Caco-2 (cell line): ENCODE measurements around the gene MADCAM1. TPM values are rescaled to one million over a fixed set of nuclear protein-coding genes. Genes with fewer than 3 reads are reported as not detected.

Experiments
- BruUV-seq: library from RNA; stranded (reverse); fragments of 400-500 nt; replicated peaks from 2 replicates; lab custom pipeline; 2021; lab: Mats Ljungman, UMichigan
- CTCF ChIA-PET: fragments of 300-600 bp; sonication (Branson Sonifier 250); formaldehyde crosslinking; loops from one replicate; lab custom pipeline; 2022; ENCODE audit warnings: antibody characterized with exemption; lab: Charles Lee
- POLR2A ChIA-PET: fragments of 300-600 bp; sonication (Branson Sonifier 250); formaldehyde crosslinking; loops from one replicate; lab custom pipeline; 2022; ENCODE audit warnings: antibody characterized with exemption; lab: Charles Lee
- DNase-seq, 2 experiments: peaks; one replicate each; pipeline versions ENCODE4 v3.0.0 to v3.0.0-alpha.2; 2020 to 2022
- H3K27me3 ChIP-seq: replicated peaks from 2 replicates; pipeline ENCODE4 v1.6.0; 2011; ENCODE audit warnings: low read length; ENCODE audit not compliant: control insufficient read depth, insufficient read depth
- H3K36me3 ChIP-seq: 2 replicates; pipeline ENCODE4 v1.5.1; 2011; ENCODE audit warnings: low read length; ENCODE audit not compliant: control insufficient read depth, insufficient read depth
- H3K4me1 ChIP-seq: fragments of 250-450 bp; sonication (Bioruptor Pico); 2 replicates; pipeline ENCODE4 v1.5.1; 2020; ENCODE audit warnings: mild to moderate bottlenecking
- H3K4me3 ChIP-seq: 2 replicates; pipeline ENCODE4 v1.5.1; 2011; ENCODE audit warnings: low read depth, mild to moderate bottlenecking, control low read depth, low read length
- H3K9me3 ChIP-seq: fragments of 250-450 bp; sonication (Bioruptor Pico); 2 replicates; pipeline ENCODE4 v1.5.1; 2020; ENCODE audit warnings: mild to moderate bottlenecking, moderate library complexity
- H3K27ac Mint-ChIP-seq: one replicate; pipeline ENCODE4 v1.8.0; 2022; ENCODE audit warnings: mixed read lengths; ENCODE audit not compliant: unreplicated experiment
- H3K27me3 Mint-ChIP-seq: one replicate; pipeline ENCODE4 v1.8.0; 2022; ENCODE audit warnings: mixed read lengths; ENCODE audit not compliant: insufficient read depth, unreplicated experiment
- H3K36me3 Mint-ChIP-seq: one replicate; pipeline ENCODE4 v1.8.0; 2022; ENCODE audit warnings: mild to moderate bottlenecking, mixed read lengths; ENCODE audit not compliant: insufficient read depth, unreplicated experiment
- H3K4me1 Mint-ChIP-seq: one replicate; pipeline ENCODE4 v1.8.0; 2022; ENCODE audit warnings: low read depth, mixed read lengths; ENCODE audit not compliant: unreplicated experiment
- H3K4me3 Mint-ChIP-seq: one replicate; pipeline ENCODE4 v1.8.0; 2022; ENCODE audit warnings: mild to moderate bottlenecking, moderate library complexity, mixed read lengths; ENCODE audit not compliant: unreplicated experiment
- H3K9me3 Mint-ChIP-seq: one replicate; pipeline ENCODE4 v1.8.0; 2022; ENCODE audit warnings: mixed read lengths; ENCODE audit not compliant: unreplicated experiment
- CTCF ChIP-seq, 2 experiments: fragments of 200-600 bp in 1 of 2; IDR thresholded peaks; 1 replicate in 1 of 2; 2 replicates in 1 of 2; pipeline versions ENCODE4 v1.5.1 to v1.8.0; 2011 to 2022; ENCODE audit warnings: antibody characterized with exemption in 1 of 2, control low read depth in 1 of 2, inconsistent platforms in 1 of 2, low read depth in 1 of 2, low read length in 1 of 2, mild to moderate bottlenecking in 1 of 2, moderate library complexity in 1 of 2; ENCODE audit not compliant: insufficient read depth in 1 of 2, severe bottlenecking in 1 of 2, unreplicated experiment in 1 of 2
- intact Hi-C: fragments of 100-400 bp; cut with micrococcal nuclease; formaldehyde crosslinking; loops from one replicate; pipeline ENCODE4 v1.10.0; 2022; ENCODE audit not compliant: unreplicated experiment
- total RNA-seq: library from RNA; stranded (reverse); gene quantifications from 2 replicates; pipeline ENCODE4 v1.2.3, GENCODE V29; 2022

The MADCAM1 gene
- total RNA-seq, 1 experiment from 2014 or later = 0.73 TPM

GRCh38 chr19:493391-494170 lies 2.7 kb upstream of the MADCAM1 start:
- BruUV-seq = no TSS peak
- H3K27me3 ChIP-seq = no peaks in the 10 kb centered on the region
- Mint-ChIP-seq H3K4me3 (peak overlapping the region; percentile 51), H3K27ac (peak overlapping the region; percentile 47), H3K36me3 (peaks cover 19% of the 10 kb centered on the region), H3K27me3 (no peaks in the 10 kb centered on the region), H3K9me3 (peaks cover 11% of the 10 kb centered on the region), H3K4me1 (peaks cover 7% of the 10 kb centered on the region)
- CTCF ChIA-PET = no interaction called here
- peaks cover 5% of the 10 kb centered on the region; the same call in 1 of the 2 replicates for H3K4me1 ChIP-seq
- intact Hi-C loops = no loop called here
- no peaks in the 10 kb centered on the region for H3K36me3 ChIP-seq
- TF ChIP-seq CTCF (IDR thresholded peaks at IDR 0.05; ENCODE audit: insufficient read depth in 1 of 2, low read depth in 1 of 2, low read length in 1 of 2, severe bottlenecking in 1 of 2, unreplicated experiment in 1 of 2) = no peak
- H3K4me3 ChIP-seq = no peak overlapping the region
- H3K9me3 ChIP-seq = no peaks in the 10 kb centered on the region
- POLR2A ChIA-PET = no interaction called here
- no peak for DNase-seq

GRCh38 chr19:494171-495080 lies 1.9 kb upstream of the MADCAM1 start:
- no peak for DNase-seq
- Histone ChIP-seq H3K9me3 (no peaks in the 10 kb centered on the region), H3K4me1 (peaks cover 4% of the 10 kb centered on the region; the same call in 1 of the 2 replicates), H3K27me3 (no peaks in the 10 kb centered on the region), H3K4me3 (no peak overlapping the region), H3K36me3 (no peaks in the 10 kb centered on the region)
- Mint-ChIP-seq H3K27ac (peak overlapping the region; percentile 47), H3K27me3 (peaks cover 4% of the 10 kb centered on the region), H3K9me3 (peaks cover 11% of the 10 kb centered on the region), H3K36me3 (peaks cover 19% of the 10 kb centered on the region), H3K4me3 (peak overlapping the region; percentile 51), H3K4me1 (peaks cover 12% of the 10 kb centered on the region)
- ChIA-PET POLR2A (no interaction called here), CTCF (interaction anchor here (0.6 to 1.9 kb wide), 2 partner anchors 12 to 138 kb away, joined by 3 to 9 read pairs; no protein-coding TSS in a partner anchor)
- BruUV-seq = no TSS peak
- intact Hi-C loops = no loop called here
- no peak for TF ChIP-seq CTCF (IDR thresholded peaks at IDR 0.05; ENCODE audit: insufficient read depth in 1 of 2, low read depth in 1 of 2, low read length in 1 of 2, severe bottlenecking in 1 of 2, unreplicated experiment in 1 of 2)

GRCh38 chr19:495081-495401 lies 1.2 kb upstream of the MADCAM1 start:
- intact Hi-C loops = no loop called here
- ChIA-PET POLR2A (no interaction called here), CTCF (interaction anchor here (0.6 to 1.9 kb wide), 3 partner anchors 12 to 138 kb away, joined by 3 to 9 read pairs (median 4); no protein-coding TSS in a partner anchor)
- H3K4me3 Mint-ChIP-seq = no peak overlapping the region
- TF ChIP-seq CTCF (IDR thresholded peaks at IDR 0.05; ENCODE audit: insufficient read depth in 1 of 2, low read depth in 1 of 2, low read length in 1 of 2, severe bottlenecking in 1 of 2, unreplicated experiment in 1 of 2) = no peak
- DNase-seq = no peak
- BruUV-seq = no TSS peak
- H3K27me3 Mint-ChIP-seq = peaks cover 5% of the 10 kb centered on the region
- Histone ChIP-seq H3K9me3 (no peaks in the 10 kb centered on the region), H3K27me3 (no peaks in the 10 kb centered on the region), H3K36me3 (no peaks in the 10 kb centered on the region), H3K4me1 (no peaks in the 10 kb centered on the region; the same call in 1 of the 2 replicates), H3K4me3 (no peak overlapping the region)
- peaks cover 14% of the 10 kb centered on the region for H3K4me1 Mint-ChIP-seq
- H3K27ac Mint-ChIP-seq = no peak overlapping the region
- peaks cover 11% of the 10 kb centered on the region for H3K9me3 Mint-ChIP-seq
- peaks cover 15% of the 10 kb centered on the region for H3K36me3 Mint-ChIP-seq
